ENCODE data around the gene MED13L. TPM values are rescaled to one million over a fixed set of nuclear protein-coding genes. Genes with fewer than 3 reads are reported as not detected.

The MED13L gene
- total RNA-seq, 4 donors from 2014 or later, result 126 to 194 (median 154) TPM

GRCh38 chr12:116257215-116257614 is 20.3 kb downstream of the MED13L start:
- no peaks in the 10 kb centered on the region for H3K36me3 ChIP-seq
- peaks cover 4 to 48% (median 28%) of the 10 kb centered on the region in 4 donors for H3K4me1 ChIP-seq
- 20 to 23% methylated on average over 1 to 3 of the region's 3 CpGs for WGBS, 2 donors (ENCODE audit: low coverage in 1 of 2)
- no peak overlapping the region for H3K4me3 ChIP-seq
- peak overlapping the region; percentile 44 to 67 (median 51) for H3K27ac ChIP-seq
- H3K9me3 ChIP-seq, result no peaks in the 10 kb centered on the region
- in situ Hi-C loops (cut with MboI; ENCODE audit: low pct_ligation_motif_present in 1 of 4, low pct_unique_long_range_greater_than_20kb in 1 of 4, low sequenced_read_pairs in 3 of 4) (no loop called here), intact Hi-C loops (cut with DNase I; ENCODE audit: low total_unique reads) (no loop called here)
- DNase-seq, result no peak
- no peaks in the 10 kb centered on the region for H3K27me3 ChIP-seq
- no peak for TF ChIP-seq CTCF (IDR thresholded peaks at IDR 0.05)
- TF ChIP-seq POLR2AphosphoS5 (IDR thresholded peaks at IDR 0.05), result peak in 1 of 3 donors; percentile 36
- no peak for TF ChIP-seq EP300 (IDR thresholded peaks at IDR 0.05; ENCODE audit: low read depth)
- no peak for TF ChIP-seq POLR2A (IDR thresholded peaks at IDR 0.05)

- no peaks in the 10 kb centered on the region for H3K27me3 ChIP-seq
- H3K9me3 ChIP-seq, result peaks cover 0 to 7% of the 10 kb centered on the region in 2 donors
- no peak for TF ChIP-seq POLR2AphosphoS5 (IDR thresholded peaks at IDR 0.05)
- TF ChIP-seq POLR2A (IDR thresholded peaks at IDR 0.05), result no peak
- no peak for TF ChIP-seq EP300 (IDR thresholded peaks at IDR 0.05; ENCODE audit: low read depth)
- no peak for TF ChIP-seq CTCF (IDR thresholded peaks at IDR 0.05)
- H3K36me3 ChIP-seq, result no peaks in the 10 kb centered on the region
- no peak overlapping the region for H3K4me3 ChIP-seq
- no peak for DNase-seq
- in situ Hi-C loops (cut with MboI; ENCODE audit: low pct_ligation_motif_present in 1 of 4, low pct_unique_long_range_greater_than_20kb in 1 of 4, low sequenced_read_pairs in 3 of 4), result loop anchor here in 3 of 4 donors (25.0 kb wide), 1 partner anchor 238 kb away; no protein-coding TSS in a partner anchor
- intact Hi-C loops (cut with DNase I; ENCODE audit: low total_unique reads), result no loop called here
- WGBS, 2 donors (ENCODE audit: low coverage in 1 of 2), result 93% methylated on average over 2 of the region's 2 CpGs
- peaks cover 13 to 44% (median 20%) of the 10 kb centered on the region in 4 donors for H3K4me1 ChIP-seq
- no peak overlapping the region for H3K27ac ChIP-seq
Observed at GRCh38 chr12:116249938-116250337, 27.6 kb downstream of the MED13L start.

- in situ Hi-C loops (cut with MboI; ENCODE audit: low pct_ligation_motif_present in 1 of 4, low pct_unique_long_range_greater_than_20kb in 1 of 4, low sequenced_read_pairs in 3 of 4) (loop anchor here in 3 of 4 donors (25.0 kb wide), 1 partner anchor 237 kb away; no protein-coding TSS in a partner anchor), intact Hi-C loops (cut with DNase I; ENCODE audit: low total_unique reads) (no loop called here)
- TF ChIP-seq EP300 (IDR thresholded peaks at IDR 0.05; ENCODE audit: low read depth), result no peak
- no peak for TF ChIP-seq POLR2AphosphoS5 (IDR thresholded peaks at IDR 0.05)
- TF ChIP-seq POLR2A (IDR thresholded peaks at IDR 0.05), result no peak
- no peak for TF ChIP-seq CTCF (IDR thresholded peaks at IDR 0.05)
- peaks cover 15 to 53% (median 30%) of the 10 kb centered on the region in 4 donors for H3K4me1 ChIP-seq
- DNase-seq, result no peak
- no peaks in the 10 kb centered on the region for H3K36me3 ChIP-seq
- H3K27ac ChIP-seq, result no peak overlapping the region
- peaks cover 0 to 7% of the 10 kb centered on the region in 2 donors for H3K9me3 ChIP-seq
- no peaks in the 10 kb centered on the region for H3K27me3 ChIP-seq
- H3K4me3 ChIP-seq, result no peak overlapping the region
Observed at GRCh38 chr12:116248930-116249329, 28.6 kb downstream of the MED13L start.

GRCh38 chr12:116248433-116248832 is 29.1 kb downstream of the MED13L start:
- H3K27ac ChIP-seq, result no peak overlapping the region
- H3K4me1 ChIP-seq, result peaks cover 20 to 58% (median 34%) of the 10 kb centered on the region in 4 donors
- TF ChIP-seq CTCF (IDR thresholded peaks at IDR 0.05) (no peak), POLR2AphosphoS5 (IDR thresholded peaks at IDR 0.05) (no peak), POLR2A (IDR thresholded peaks at IDR 0.05) (no peak), EP300 (IDR thresholded peaks at IDR 0.05; ENCODE audit: low read depth) (no peak)
- DNase-seq, result no peak
- intact Hi-C loops (cut with DNase I; ENCODE audit: low total_unique reads) (no loop called here), in situ Hi-C loops (cut with MboI; ENCODE audit: low pct_ligation_motif_present in 1 of 4, low pct_unique_long_range_greater_than_20kb in 1 of 4, low sequenced_read_pairs in 3 of 4) (loop anchor here in 3 of 4 donors (25.0 kb wide), 1 partner anchor 236 kb away; no protein-coding TSS in a partner anchor)
- H3K9me3 ChIP-seq, result peaks cover 0 to 7% of the 10 kb centered on the region in 2 donors
- H3K36me3 ChIP-seq, result no peaks in the 10 kb centered on the region
- H3K4me3 ChIP-seq, result no peak overlapping the region
- no peaks in the 10 kb centered on the region for H3K27me3 ChIP-seq

All from transverse colon (tissue), 4 donors.